H9 (cell line): ENCODE measurements around the gene ALDH1A3. TPM values are rescaled to one million over a fixed set of nuclear protein-coding genes. Genes with fewer than 3 reads are reported as not detected.

Experiments used
- DNase-seq: peaks from one replicate; pipeline ENCODE4 v3.0.0-alpha.2; 2017
- H2AFZ ChIP-seq: one replicate; pipeline ENCODE4 v1.6.1; 2013; ENCODE audit warnings: mild to moderate bottlenecking, low read length, control low read depth, moderate library complexity
- H2AK5ac ChIP-seq: 2 replicates; pipeline ENCODE4 v1.6.1; 2013; ENCODE audit warnings: low read length, control low read depth, mixed read lengths; ENCODE audit not compliant: insufficient read length
- H2BK120ac ChIP-seq: one replicate; pipeline ENCODE4 v1.6.1; 2013; ENCODE audit warnings: low read depth, mild to moderate bottlenecking, low read length, control low read depth, inconsistent platforms; ENCODE audit not compliant: poor library complexity, severe bottlenecking
- H2BK12ac ChIP-seq: 2 replicates; pipeline ENCODE4 v1.6.1; 2013; ENCODE audit warnings: low read length, control low read depth, mixed read lengths, low read depth; ENCODE audit not compliant: insufficient read length
- H2BK15ac ChIP-seq: 2 replicates; pipeline ENCODE4 v1.6.1; 2013; ENCODE audit warnings: low read depth, low read length, control low read depth
- H2BK20ac ChIP-seq: one replicate; pipeline ENCODE4 v1.6.1; 2013; ENCODE audit warnings: low read depth, mild to moderate bottlenecking, low read length, control low read depth, inconsistent platforms; ENCODE audit not compliant: poor library complexity, severe bottlenecking
- H2BK5ac ChIP-seq: 2 replicates; pipeline ENCODE4 v1.6.1; 2013; ENCODE audit warnings: low read length, control low read depth, mixed read lengths; ENCODE audit not compliant: insufficient read length
- H3K14ac ChIP-seq: 2 replicates; pipeline ENCODE4 v1.6.1; 2013; ENCODE audit warnings: low read length, control low read depth; ENCODE audit not compliant: insufficient read depth
- H3K18ac ChIP-seq: 2 replicates; pipeline ENCODE4 v1.6.1; 2013; ENCODE audit warnings: low read depth, mild to moderate bottlenecking, mixed read lengths, low read length, control low read depth; ENCODE audit not compliant: insufficient read length
- H3K23ac ChIP-seq: 2 replicates; pipeline ENCODE4 v1.6.1; 2013; ENCODE audit warnings: low read length, control low read depth, mixed read lengths, low read depth; ENCODE audit not compliant: insufficient read length
- H3K23me2 ChIP-seq: 2 replicates; pipeline ENCODE4 v1.6.1; 2013; ENCODE audit warnings: low read depth, mild to moderate bottlenecking, mixed read lengths, low read length, control low read depth; ENCODE audit not compliant: insufficient read length, poor library complexity, severe bottlenecking
- H3K27ac ChIP-seq: 2 replicates; pipeline ENCODE4 v1.5.1; 2013; ENCODE audit warnings: low read length, control low read depth, mixed read lengths, low read depth; ENCODE audit not compliant: insufficient read length
- H3K27me3 ChIP-seq: 2 replicates; pipeline ENCODE4 v1.6.1; 2013; ENCODE audit warnings: low read length, control low read depth, inconsistent platforms; ENCODE audit not compliant: insufficient read depth
- H3K4ac ChIP-seq: 2 replicates; pipeline ENCODE4 v1.6.1; 2013; ENCODE audit warnings: low read depth, mild to moderate bottlenecking, control low read depth, inconsistent platforms, low read length, moderate library complexity
- H3K4me1 ChIP-seq: 2 replicates; pipeline ENCODE4 v1.6.1; 2013; ENCODE audit warnings: low read length, control low read depth, inconsistent platforms; ENCODE audit not compliant: insufficient read depth
- H3K4me2 ChIP-seq: 2 replicates; pipeline ENCODE4 v1.6.1; 2013; ENCODE audit warnings: low read length, control low read depth, mixed read lengths; ENCODE audit not compliant: insufficient read length, insufficient read depth
- H3K56ac ChIP-seq: 2 replicates; pipeline ENCODE4 v1.6.1; 2013; ENCODE audit warnings: low read depth, mild to moderate bottlenecking, mixed read lengths, low read length, control low read depth; ENCODE audit not compliant: insufficient read length
- H3K79me1 ChIP-seq: 2 replicates; pipeline ENCODE4 v1.6.1; 2013; ENCODE audit warnings: low read depth, mild to moderate bottlenecking, moderate library complexity, low read length, control low read depth, inconsistent platforms; ENCODE audit not compliant: insufficient read depth, poor library complexity, severe bottlenecking
- H3K79me2 ChIP-seq: 2 replicates; pipeline ENCODE4 v1.6.1; 2013; ENCODE audit warnings: low read length, control low read depth, inconsistent platforms; ENCODE audit not compliant: insufficient read depth
- H3K9ac ChIP-seq: 2 replicates; pipeline ENCODE4 v1.6.1; 2013; ENCODE audit warnings: low read length, control low read depth, mixed read lengths; ENCODE audit not compliant: insufficient read length; ENCODE audit errors: extremely low read depth
- H3K9me3 ChIP-seq: one replicate; pipeline ENCODE4 v1.6.1; 2013; ENCODE audit warnings: low read depth, low read length, inconsistent platforms; ENCODE audit not compliant: control insufficient read depth
- H3T11ph ChIP-seq: one replicate; pipeline ENCODE4 v1.6.1; 2013; ENCODE audit warnings: mild to moderate bottlenecking, low read length, control low read depth, inconsistent platforms
- H4K20me1 ChIP-seq: one replicate; pipeline ENCODE4 v1.6.1; 2013; ENCODE audit not compliant: control insufficient read depth, insufficient read length, insufficient read depth
- H4K5ac ChIP-seq: 2 replicates; pipeline ENCODE4 v1.6.1; 2013; ENCODE audit warnings: low read depth, mild to moderate bottlenecking, mixed read lengths, low read length, control low read depth; ENCODE audit not compliant: insufficient read length
- H4K8ac ChIP-seq: replicated peaks from 2 replicates; pipeline ENCODE4 v1.6.1; 2013; ENCODE audit warnings: low read length, control low read depth, mixed read lengths, low read depth; ENCODE audit not compliant: insufficient read length
- H4K91ac ChIP-seq: 2 replicates; pipeline ENCODE4 v1.6.1; 2013; ENCODE audit warnings: low read depth, mild to moderate bottlenecking, moderate library complexity, mixed read lengths, low read length, control low read depth; ENCODE audit not compliant: insufficient read length
- H3K27ac Mint-ChIP-seq, 3 experiments: 2 replicates in 2 of 3; 3 replicates in 1 of 3; pipeline ENCODE4 v1.8.0; 2020 to 2021; ENCODE audit warnings: mixed read lengths in 3 of 3, mild to moderate bottlenecking in 1 of 3, moderate library complexity in 1 of 3
- H3K27me3 Mint-ChIP-seq: 2 replicates; pipeline ENCODE4 v1.8.0; 2021; ENCODE audit warnings: low read depth, mild to moderate bottlenecking, moderate library complexity, mixed read lengths
- H3K36me3 Mint-ChIP-seq, 3 experiments: 2 replicates in 2 of 3; 3 replicates in 1 of 3; pipeline ENCODE4 v1.8.0; 2020 to 2021; ENCODE audit warnings: low read depth in 3 of 3, mixed read lengths in 3 of 3; ENCODE audit not compliant: insufficient read depth in 1 of 3
- H3K4me1 Mint-ChIP-seq, 2 experiments: 2 replicates each; pipeline ENCODE4 v1.8.0; 2020; ENCODE audit warnings: mixed read lengths in 2 of 2
- H3K4me3 Mint-ChIP-seq, 2 experiments: 2 replicates in 1 of 2; 3 replicates in 1 of 2; pipeline ENCODE4 v1.8.0; 2020 to 2021; ENCODE audit warnings: mild to moderate bottlenecking in 2 of 2, mixed read lengths in 2 of 2, moderate library complexity in 1 of 2
- H3K9me3 Mint-ChIP-seq, 2 experiments: 2 replicates in 1 of 2; 3 replicates in 1 of 2; pipeline ENCODE4 v1.8.0; 2020; ENCODE audit warnings: mild to moderate bottlenecking in 2 of 2, mixed read lengths in 2 of 2, moderate library complexity in 1 of 2
- CTCF ChIP-seq: fragments of 200-600 bp; sonication (generic); conservative IDR thresholded peaks from 3 replicates; pipeline ENCODE4 v1.8.0; 2021; ENCODE audit warnings: antibody characterized with exemption, mild to moderate bottlenecking
- WGBS: extraction: QIAGEN DNeasy Blood & Tissue Kit; methylation state at CpG from one replicate; pipeline ENCODE4 v1.1.7; 2013; ENCODE audit warnings: missing lambda C conversion rate, low lambda C conversion rate, mixed read lengths; ENCODE audit not compliant: insufficient read length; ENCODE audit errors: extremely low coverage; 5-methylcytosine and 5-hydroxymethylcytosine counted together
- total RNA-seq: library from RNA; stranded (reverse); gene quantifications from 2 replicates; pipeline ENCODE4 v1.2.1, GENCODE V29; 2021

The ALDH1A3 gene
- total RNA-seq, 1 experiment from 2014 or later = 9.2 TPM

GRCh38 chr15:100937171-100937570 is 57.5 kb downstream of the ALDH1A3 start:
- Histone ChIP-seq H4K8ac (no peak overlapping the region), H3K9me3 (no peaks in the 10 kb centered on the region), H2BK20ac (no peak overlapping the region), H3K4me1 (no peaks in the 10 kb centered on the region; the same call in 1 of the 2 replicates), H3K4me2 (no peak overlapping the region), H3K18ac (no peak overlapping the region), H4K5ac (no peak overlapping the region), H4K91ac (no peak overlapping the region), H3K14ac (no peak overlapping the region), H4K20me1 (no peaks in the 10 kb centered on the region), H2BK12ac (no peak overlapping the region), H3K56ac (no peak overlapping the region), H3K79me1 (no peaks in the 10 kb centered on the region), H3T11ph (no peak overlapping the region), H2BK5ac (no peak overlapping the region), H2AK5ac (no peak overlapping the region), H3K27me3 (no peaks in the 10 kb centered on the region), H3K23ac (no peak overlapping the region), H3K23me2 (no peaks in the 10 kb centered on the region), H2BK120ac (no peak overlapping the region), H3K4ac (no peak overlapping the region), H2BK15ac (no peak overlapping the region), H2AFZ (no peak overlapping the region), H3K79me2 (no peaks in the 10 kb centered on the region), H3K9ac (no peak overlapping the region), H3K27ac (no peak overlapping the region)
- H3K4me3 Mint-ChIP-seq = no peak overlapping the region
- DNase-seq = no peak
- no peaks in the 10 kb centered on the region for H3K27me3 Mint-ChIP-seq
- no peaks in the 10 kb centered on the region for H3K36me3 Mint-ChIP-seq
- H3K27ac Mint-ChIP-seq = no peak overlapping the region
- no peaks in the 10 kb centered on the region for H3K9me3 Mint-ChIP-seq
- H3K4me1 Mint-ChIP-seq = peaks cover 15 to 20% of the 10 kb centered on the region in 2 experiments
- no peak for TF ChIP-seq CTCF
- WGBS = no CpG with 5 or more reads among the region's 4 CpGs
